SKM-1 treated with dmso at 0.1 percent for 144 hours (cell line): ENCODE data around the gene DAPL1.

Experiments
- DNase-seq: peaks from one replicate; lab custom pipeline; 2025; ENCODE audit not compliant: unreplicated experiment; lab: John Stamatoyannopoulos, UW

Gene DAPL1

DNA sequence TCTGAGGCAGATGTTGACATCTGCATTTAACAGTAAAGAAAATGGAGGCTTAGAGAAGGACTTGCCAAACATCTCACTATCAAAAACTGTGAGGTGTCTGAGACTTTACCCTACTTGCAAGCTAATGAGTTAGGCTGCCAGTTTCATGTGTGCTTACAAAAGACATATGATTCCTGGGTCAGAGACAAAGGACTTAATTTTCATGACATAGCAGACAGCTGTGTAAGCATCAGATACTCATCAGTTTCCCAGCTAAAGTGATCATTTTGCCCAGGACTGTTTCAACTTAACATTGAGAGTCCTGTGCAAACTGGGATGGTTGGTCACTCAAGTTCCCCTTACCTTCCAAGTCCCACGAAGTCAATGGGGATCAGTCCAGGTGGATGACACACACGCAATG is 18.9 kb upstream of the DAPL1 start:
- no peak for DNase-seq

DNA sequence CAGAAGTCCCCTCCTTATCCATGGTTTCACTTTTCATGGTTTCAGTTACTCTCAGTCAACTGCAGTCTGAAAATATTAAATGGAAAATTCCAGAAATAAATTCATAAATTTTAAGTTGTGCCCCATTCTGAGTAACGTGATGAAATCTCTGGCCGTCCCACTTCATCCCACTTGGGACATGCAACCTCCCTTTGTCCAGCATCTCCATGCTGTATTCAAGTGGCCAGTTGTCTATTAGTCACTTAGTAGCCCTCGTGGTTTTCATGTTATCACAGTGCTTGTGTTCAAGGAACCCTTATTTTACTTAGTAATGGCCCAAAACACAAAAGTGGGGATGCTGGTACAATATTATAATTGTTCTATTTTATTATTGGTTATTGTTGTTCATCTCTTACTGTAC is 18.0 kb upstream of the DAPL1 start:
- DNase-seq: no peak

DNA sequence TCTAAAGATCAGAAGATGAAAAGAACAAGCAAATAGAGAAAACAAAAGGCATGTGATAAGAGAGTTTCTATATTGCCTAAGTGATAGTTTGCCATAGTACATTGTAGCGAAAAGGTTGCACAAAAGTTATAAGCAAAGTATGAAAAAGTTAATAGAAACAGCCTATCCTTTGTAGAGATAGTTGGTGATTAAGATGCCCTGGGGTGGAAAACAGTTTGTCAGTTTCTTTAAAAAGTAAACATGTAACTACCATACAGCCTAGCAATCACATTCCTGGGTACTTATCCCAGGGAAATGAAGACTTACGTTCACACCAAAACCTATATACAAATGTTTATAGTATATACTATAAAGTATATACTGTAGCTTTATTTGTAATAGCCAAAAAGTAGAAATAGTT is 16.9 kb upstream of the DAPL1 start:
- no peak for DNase-seq

DNA sequence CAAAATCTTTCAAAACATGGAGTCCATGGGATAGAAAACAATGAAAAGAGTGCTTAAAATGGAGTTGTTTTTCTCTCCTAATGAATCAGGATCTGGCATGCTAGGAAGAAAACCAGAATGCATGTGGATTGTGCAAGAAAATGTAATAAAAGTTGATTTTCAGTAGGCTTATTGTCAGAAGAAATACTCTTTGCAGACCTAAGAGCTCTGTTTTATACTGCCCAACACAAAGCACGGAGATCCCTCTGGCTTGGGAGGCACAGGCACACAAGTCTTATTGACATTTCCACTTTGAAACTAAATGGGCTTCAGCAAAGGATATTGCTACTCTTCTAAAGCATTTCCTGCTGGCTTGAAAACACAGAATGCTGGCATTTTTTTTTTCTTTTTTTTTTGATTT is 15.5 kb upstream of the DAPL1 start:
- no peak for DNase-seq

DNA sequence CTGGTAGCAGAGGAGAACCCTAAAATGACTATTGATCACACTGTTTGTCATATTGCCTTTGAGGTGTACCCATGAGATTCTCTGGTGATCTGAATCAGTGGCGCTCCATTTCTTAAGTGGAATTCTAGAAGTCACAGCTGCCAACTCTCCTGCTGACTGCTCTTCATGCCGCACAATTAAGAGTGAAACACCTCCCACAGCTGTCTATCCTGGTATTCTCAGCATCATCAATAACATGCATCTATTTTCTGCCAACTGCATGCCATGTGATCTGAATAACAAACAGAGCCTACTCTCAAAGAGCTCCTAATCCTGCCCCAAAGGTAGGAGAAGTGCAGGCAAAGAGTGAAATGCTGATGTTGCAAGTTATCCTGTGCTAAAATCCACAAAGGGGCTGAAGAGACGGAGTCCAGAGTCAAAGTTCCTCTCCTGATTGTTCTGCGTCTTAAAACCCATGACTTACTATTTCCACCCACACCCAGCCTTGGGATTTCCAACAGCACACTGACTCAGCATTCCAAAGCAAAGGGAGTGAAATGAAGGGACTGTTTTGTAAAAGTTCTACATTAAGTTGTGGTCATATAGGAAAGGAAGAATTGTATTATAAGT is 13.7 kb upstream of the DAPL1 start:
- DNase-seq: no peak

DNA sequence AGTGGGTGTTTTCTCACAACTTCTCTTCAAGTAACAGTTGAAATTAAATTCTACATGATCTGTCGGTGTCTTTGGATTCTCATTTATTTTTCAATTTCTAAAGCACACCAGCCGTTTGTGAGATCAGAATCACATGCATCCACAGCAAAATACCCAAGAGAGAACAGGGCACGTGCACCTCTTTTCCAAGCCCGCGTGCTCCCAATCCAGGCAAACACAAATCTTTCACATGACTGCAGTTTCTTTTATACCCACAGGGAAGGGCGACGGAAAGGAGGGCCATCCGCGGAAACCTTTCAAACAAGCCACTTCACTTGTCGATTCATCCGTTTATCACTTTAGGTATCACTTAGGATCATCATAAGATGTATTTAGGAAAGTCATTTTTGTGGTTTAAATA is 13.0 kb upstream of the DAPL1 start:
- DNase-seq: no peak

DNA sequence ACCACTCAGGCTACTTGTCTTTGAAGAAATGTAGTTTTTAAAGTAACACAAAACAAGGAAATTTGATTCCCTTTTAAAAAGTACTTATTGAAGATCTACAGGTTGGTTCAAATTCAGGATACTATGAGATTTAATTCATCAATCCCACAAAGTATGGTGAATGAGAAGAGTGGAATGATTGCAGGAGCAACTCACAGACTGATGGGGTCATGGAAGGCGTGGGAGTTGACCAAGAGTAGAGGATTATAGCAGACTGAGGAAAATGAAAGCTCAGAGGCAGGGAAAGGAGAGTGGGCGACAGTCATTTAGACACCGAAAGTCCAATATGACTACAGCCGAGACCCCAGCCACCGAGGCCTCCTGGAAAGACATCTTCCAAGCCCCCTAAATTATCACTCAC is 12.5 kb upstream of the DAPL1 start:
- no peak for DNase-seq

DNA sequence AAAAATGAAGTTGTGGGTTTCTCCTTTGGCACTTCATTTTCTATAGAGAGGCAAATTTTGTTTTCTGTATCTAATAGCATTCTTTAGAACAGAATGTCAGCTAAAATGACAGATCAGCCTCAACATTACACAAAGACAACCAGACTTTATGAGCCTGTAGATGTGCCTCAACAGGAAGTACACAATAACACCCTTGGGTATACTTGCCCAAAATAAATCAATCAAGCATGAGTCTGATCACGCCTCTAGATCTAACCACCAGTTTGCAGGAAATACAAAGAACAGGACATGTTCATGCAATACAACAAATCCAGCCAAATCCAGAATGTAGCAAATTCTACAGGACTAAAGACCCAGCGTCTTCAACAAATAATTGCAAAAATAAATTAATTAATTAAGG is 11.2 kb upstream of the DAPL1 start:
- DNase-seq: no peak

DNA sequence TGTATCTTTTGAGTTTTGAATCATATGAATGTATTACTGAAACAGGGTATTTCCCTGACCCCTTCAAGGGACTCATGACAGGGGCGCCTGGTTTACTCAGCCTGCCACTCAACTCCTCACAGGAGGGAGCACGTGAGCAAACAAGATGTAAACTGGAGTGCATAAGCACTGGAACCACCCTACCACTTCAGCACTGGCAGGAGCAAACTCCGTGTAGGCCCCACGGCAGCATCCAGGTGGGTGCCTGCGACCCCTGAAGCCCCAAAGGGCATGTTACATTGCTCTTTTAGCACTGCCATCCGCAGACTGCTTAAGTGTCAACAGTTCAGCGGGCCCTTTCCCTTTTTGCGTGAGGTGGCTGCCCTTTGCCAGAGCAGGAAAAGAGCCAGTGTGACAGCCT is 8.2 kb upstream of the DAPL1 start:
- DNase-seq: no peak

DNA sequence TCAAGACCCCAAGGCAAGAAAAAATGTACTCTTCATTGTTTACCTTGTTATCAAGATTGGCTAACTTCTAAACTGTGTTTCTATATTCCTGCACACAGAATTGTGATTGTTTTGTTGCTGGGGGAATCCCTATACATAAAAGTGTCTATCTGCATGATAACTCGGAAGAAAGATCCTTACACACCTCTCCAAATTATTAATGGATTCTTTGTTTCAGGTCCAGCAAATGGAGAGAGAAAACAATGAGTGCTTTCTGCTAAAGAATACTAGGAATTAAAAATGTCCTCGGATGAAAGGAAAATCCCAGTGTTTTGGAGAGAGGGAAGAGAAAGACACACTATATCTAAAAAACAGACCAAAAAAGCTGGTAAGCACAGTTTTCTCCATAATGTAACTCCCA is 6.2 kb upstream of the DAPL1 start:
- no peak for DNase-seq

DNA sequence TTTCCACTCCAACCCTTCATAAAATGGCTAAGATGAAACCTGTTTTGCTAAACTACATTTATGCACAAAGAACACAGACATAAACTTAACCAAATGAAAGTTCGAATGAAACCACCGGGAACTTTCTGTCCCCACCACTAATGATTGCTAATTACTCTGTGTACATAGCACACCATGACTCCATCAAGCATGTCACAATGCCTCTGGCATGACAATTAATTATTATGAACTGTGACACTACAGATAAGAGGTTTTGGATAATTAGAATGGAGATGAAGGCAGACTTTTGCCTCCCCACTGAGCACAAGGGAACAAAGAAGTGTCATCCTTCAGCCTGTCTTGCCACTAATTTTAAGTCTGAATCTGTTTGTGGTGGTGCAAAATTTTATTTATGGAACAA is 1.5 kb downstream of the DAPL1 start:
- DNase-seq: no peak

DNA sequence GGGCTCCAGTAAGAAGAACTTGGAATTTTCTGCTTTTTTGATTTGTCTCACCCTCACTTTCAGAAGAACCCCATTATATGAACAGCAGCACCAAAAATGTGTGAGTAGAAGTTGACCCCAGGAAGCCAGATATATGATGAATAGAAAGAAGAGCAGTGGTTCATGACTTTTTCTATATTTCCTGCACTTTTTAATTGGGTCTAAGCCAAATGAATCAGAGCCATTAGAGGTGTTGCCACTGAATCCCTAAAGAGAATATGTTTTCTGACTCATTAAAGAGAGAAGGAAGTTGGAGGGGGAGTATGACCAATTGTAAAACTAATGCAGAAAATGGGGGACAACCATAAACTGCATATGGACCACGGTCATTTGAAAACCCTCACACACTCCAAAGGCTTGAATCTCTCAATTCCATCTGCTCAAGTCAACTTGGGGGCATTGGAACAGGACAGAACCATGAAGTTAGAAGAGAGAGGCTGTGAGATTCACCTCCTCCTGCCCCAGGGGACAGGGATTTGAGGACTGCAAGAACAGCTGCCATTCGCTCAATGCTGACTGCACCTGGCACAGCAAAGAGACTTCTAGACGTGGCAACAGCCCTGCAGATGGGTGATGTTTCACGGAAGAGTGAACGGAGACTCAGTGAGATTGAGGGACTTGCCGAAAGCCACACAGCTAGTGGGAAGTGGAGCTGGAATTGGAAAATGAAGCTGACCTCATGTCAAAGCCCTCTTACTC is 3.0 kb downstream of the DAPL1 start:
- DNase-seq: no peak

DNA sequence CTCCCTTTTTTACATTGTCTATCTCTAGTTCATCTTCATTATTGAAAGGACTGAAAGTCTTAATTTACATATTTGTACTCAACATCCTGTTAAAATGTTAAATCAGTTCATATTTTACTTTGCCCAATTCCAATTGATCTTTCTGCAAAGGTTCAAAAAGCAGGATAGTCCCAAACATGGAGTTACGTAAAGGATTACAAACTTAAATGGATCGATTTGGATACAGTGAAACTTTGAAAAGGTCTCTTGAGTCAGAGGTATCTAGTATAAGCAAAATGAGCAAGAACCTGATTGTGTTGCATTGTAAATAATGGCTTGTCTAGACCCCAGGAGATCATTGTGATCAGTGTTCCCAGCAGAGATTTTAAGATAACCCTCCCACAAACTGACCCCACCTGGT is 4.1 kb downstream of the DAPL1 start:
- no peak for DNase-seq

DNA sequence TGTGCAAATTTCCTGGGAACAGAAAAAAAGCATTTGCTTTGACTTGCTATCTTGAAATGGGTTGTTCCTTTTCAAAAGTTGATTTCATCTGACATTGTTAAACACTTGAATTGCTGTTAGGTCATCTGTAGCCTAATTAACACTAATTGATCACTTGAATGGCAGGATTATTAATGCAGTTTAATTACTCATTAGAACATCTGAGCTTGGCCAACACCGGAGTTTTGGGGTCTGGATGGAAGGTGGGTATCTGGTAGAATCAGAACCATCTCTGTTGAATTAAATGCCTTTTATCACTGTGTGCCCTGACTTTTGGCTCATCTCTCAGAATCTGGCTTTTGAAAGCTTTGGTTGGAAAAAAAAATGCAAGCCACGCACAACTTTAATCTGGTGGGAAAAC is 8.4 kb downstream of the DAPL1 start:
- DNase-seq: no peak

DNA sequence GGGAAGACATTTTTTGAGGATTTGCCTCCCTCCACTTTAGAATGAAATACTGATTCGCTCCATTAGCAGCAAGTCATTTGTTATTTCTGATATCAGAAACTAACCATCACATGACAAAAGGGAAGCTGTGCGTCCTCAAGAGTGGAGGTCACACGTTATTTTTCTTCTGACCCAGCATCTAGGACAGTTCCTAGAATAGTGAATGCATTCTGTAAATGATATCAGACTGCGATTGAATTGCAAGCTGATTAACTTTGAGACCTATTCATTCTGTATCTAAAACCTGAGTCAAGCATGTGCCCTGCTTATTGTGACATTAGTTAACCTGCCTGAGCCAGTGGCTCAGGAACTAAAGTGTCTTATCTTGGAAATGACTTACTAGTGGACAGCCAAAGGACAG is 10.1 kb downstream of the DAPL1 start:
- DNase-seq: no peak

DNA sequence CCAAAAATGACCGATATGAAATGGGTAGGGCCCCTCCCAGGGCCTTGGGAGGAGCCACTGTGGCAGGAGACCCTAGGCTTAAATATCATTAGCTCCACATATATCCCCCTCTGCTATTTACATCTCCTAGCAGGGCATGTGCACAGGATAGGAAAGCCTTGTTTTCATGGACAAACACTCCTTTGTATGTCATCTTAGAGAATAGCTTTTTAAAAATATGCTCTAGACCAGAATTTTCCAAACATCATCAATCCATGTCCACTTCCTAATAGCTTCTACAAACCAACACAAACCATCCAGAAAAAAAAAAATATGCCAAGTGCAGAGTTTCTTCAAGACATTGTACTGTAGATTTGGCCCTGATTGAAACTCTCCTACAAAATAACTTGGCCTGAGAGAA is 10.8 kb downstream of the DAPL1 start:
- no peak for DNase-seq

DNA sequence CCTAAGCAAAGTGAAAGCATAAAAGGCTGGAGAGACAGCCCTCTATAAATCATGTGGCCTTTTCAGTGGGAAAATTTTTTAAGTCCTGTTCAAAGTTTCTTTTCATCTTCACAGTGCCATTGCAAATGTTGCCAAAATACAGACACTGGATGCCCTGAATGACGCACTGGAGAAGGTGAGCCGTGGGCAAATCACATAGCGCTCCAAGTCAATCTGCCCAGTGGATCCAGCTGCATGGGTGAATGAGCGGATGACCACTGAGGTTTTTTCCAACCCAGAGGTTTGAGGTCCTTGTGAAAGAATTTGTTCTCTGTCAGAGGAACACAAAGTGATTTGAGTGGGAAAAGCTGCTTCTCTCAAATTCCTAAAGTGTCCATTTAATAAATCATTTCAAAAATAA is 11.8 kb downstream of the DAPL1 start:
- DNase-seq: no peak

DNA sequence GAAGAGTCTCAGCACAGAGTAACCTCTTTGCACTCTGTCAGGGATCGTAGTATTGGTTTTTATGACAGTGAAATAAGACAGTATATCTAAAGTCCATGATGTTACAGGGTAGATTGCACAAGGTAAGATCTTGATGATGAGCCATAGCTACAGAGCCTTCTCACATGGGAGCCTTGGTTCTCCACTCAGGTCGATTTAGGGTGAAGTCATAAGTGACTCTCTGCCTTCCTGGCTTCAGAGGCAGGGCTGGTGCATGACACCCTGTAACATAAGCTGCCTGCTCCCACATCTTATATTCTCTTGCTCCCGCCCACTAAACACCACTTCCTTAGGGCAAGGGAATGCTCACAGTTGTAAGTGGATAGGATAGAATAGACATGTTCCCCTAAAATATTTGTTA is 13.3 kb downstream of the DAPL1 start:
- no peak for DNase-seq

DNA sequence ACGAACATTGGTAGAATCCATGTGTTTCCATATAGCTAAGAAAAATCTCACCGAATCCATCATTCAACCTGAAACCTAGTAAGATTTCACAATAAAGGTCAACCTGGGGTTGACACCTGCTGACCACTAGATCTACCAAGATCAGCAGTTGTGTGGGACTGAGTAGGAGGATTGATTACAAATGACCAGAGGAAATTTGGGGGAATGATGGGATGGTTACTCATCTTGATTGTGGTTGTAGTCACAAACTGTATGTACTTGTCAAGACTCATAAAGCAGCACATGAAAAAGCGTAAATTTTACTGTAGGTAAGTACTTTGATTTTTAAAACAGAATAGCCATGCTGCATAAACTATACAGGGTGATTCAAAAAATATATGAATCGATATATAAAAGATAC is 14.7 kb downstream of the DAPL1 start:
- no peak for DNase-seq

DNA sequence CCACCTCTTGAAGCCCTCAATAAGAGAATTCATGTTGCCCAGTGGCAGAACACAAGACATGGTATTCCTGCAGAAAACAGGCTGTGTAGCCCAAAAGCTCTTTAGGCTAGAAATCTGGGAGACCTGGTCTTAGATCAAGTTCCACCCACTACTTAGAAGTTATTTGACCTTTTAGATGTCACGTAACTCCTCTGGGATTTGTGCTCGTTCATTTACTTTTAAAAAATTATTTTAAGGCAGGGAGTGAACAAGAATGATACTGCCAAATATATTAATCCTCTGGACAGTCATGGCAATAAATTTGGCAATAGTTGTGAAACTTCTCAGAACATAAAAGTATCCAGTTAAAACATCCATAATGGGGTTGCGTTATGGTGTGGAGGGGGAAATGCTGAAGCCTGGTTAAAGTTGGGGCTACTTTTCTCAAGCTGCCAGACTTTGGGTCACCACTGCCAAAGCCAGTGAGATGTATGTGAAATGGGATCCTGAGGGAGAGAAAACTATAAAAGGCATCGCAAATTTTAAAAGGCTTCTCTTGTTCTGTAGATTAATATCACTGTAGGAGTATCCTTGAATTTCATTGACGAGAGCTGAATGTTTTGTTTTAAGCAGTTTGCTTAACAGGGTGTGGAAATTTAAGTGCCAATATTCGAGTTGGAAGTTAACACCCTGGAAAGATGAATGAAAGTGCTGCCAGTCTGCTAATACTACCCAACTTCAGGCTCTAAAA is 15.8 kb downstream of the DAPL1 start:
- DNase-seq: no peak

DNA sequence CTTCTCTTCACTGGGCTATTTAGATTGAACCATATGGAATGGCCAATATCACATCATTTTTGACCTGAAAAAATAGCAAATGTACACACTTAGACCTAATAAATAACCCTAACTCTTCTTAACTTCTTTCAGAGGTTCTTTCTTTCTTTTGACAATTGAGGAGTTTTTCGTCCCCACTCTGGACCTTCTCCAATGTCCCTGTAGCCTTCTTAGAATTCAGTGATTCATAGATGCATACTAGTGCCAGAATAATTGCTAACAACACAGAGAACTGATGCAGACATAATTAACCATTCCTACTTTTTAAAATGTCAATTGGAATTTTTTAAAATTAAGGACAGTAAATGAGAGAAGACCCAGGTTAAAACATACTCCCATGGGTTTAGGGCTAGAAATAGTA is 20.0 kb downstream of the DAPL1 start:
- DNase-seq: no peak

DNA sequence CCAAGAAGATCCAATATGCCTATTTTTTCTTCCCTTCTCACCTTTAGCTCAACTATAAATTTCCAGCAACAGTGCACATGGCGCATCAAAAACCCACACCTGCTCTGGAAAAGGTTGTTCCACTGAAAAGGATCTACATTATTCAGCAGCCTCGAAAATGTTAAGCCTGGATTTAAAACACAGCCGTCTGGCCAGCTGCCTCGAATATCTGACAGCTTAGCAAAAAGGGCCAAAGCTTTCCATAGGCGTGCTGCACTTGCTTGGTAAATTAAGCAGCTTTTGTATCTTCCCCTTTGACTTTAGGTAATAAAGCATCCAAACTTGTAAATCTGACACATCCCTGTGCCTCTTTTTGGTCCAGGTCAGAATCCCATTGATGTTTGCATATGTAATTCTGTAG is 20.5 kb downstream of the DAPL1 start:
- no peak for DNase-seq

DNA sequence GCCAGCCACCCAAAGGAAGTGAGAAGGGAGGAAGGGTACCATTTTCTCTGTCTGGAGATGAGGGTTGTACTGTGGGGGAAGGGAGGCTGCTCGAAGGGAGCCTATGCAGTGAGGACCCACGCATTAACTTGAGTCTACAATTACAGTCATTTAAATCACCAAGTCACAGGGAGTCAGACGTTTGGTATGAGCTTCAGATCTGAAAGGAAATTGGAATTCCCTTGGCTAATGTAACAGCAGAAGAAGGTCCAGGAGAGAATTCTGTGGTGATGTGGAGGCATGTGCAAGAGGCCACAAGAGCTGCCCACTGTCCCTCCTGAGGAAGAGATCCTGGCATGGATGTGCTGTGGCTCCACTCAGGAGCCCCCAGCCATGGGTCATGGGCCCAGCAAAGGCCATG is 22.5 kb downstream of the DAPL1 start:
- DNase-seq: no peak
